Measurements from ENCODE around the gene SUN3.

Gene SUN3
- total RNA-seq: 0 to 0.39 (median 0) reads per million in 3 donors

GRCh38 chr7:48028938-48029337 is at the start of gene SUN3:
Gene SUN3 (minus strand): TSS chr7:48029107. CDS start chr7:48028938, 169 bp downstream.
- no peak within 1 kb of the TSS for H3K27ac ChIP-seq (ENCODE audit: insufficient read depth, low read length, poor library complexity, severe bottlenecking)
- H3K9me3 ChIP-seq (ENCODE audit: control insufficient read depth, low read length): no peaks in the 10 kb centered on the region
- no peak for DNase-seq
- no peak within 1 kb of the TSS for H3K4me3 ChIP-seq (ENCODE audit: insufficient read depth, low read depth, low read length, poor library complexity, severe bottlenecking)
- no peaks in the 10 kb centered on the region for H3K27me3 ChIP-seq (replicated peaks; ENCODE audit: control insufficient read depth, insufficient read depth, low read length, poor library complexity, severe bottlenecking)
- H3K4me1 ChIP-seq (ENCODE audit: control insufficient read depth, insufficient read depth, low read length, poor library complexity, severe bottlenecking): no peaks in the 10 kb centered on the region
- H3K36me3 ChIP-seq (ENCODE audit: control insufficient read depth, insufficient read depth, low read length): no peaks in the 10 kb centered on the region

- Histone ChIP-seq H3K4me3 (ENCODE audit: insufficient read depth, low read depth, low read length, poor library complexity, severe bottlenecking) (no peak overlapping the region), H3K27me3 (replicated peaks; ENCODE audit: control insufficient read depth, insufficient read depth, low read length, poor library complexity, severe bottlenecking) (no peaks in the 10 kb centered on the region), H3K36me3 (ENCODE audit: control insufficient read depth, insufficient read depth, low read length) (no peaks in the 10 kb centered on the region), H3K4me1 (ENCODE audit: control insufficient read depth, insufficient read depth, low read length, poor library complexity, severe bottlenecking) (peaks cover 4% of the 10 kb centered on the region), H3K9me3 (ENCODE audit: control insufficient read depth, low read length) (no peaks in the 10 kb centered on the region), H3K27ac (ENCODE audit: insufficient read depth, low read length, poor library complexity, severe bottlenecking) (no peak overlapping the region)
- no peak for DNase-seq
Observed at GRCh38 chr7:48078470-48078869, 49.6 kb upstream of the SUN3 start.

GRCh38 chr7:48077423-48077822 is 48.5 kb upstream of the SUN3 start:
- no peaks in the 10 kb centered on the region for H3K4me1 ChIP-seq (ENCODE audit: control insufficient read depth, insufficient read depth, low read length, poor library complexity, severe bottlenecking)

GRCh38 chr7:48074204-48074654 is 45.3 kb upstream of the SUN3 start:
- Histone ChIP-seq H3K4me3 (ENCODE audit: insufficient read depth, low read depth, low read length, poor library complexity, severe bottlenecking) (no peak overlapping the region), H3K9me3 (ENCODE audit: control insufficient read depth, low read length) (peaks cover 6% of the 10 kb centered on the region), H3K4me1 (ENCODE audit: control insufficient read depth, insufficient read depth, low read length, poor library complexity, severe bottlenecking) (no peaks in the 10 kb centered on the region), H3K27me3 (replicated peaks; ENCODE audit: control insufficient read depth, insufficient read depth, low read length, poor library complexity, severe bottlenecking) (no peaks in the 10 kb centered on the region), H3K36me3 (ENCODE audit: control insufficient read depth, insufficient read depth, low read length) (no peaks in the 10 kb centered on the region), H3K27ac (ENCODE audit: insufficient read depth, low read length, poor library complexity, severe bottlenecking) (no peak overlapping the region)
- no peak for DNase-seq

More at GRCh38 chr7:48077423-48077822, 48.5 kb upstream of the SUN3 start:
- no peak overlapping the region for H3K4me3 ChIP-seq (ENCODE audit: insufficient read depth, low read depth, low read length, poor library complexity, severe bottlenecking)
- H3K27ac ChIP-seq (ENCODE audit: insufficient read depth, low read length, poor library complexity, severe bottlenecking): no peak overlapping the region
- H3K36me3 ChIP-seq (ENCODE audit: control insufficient read depth, insufficient read depth, low read length): no peaks in the 10 kb centered on the region
- peaks cover under 1% of the 10 kb centered on the region for H3K9me3 ChIP-seq (ENCODE audit: control insufficient read depth, low read length)
- no peak for DNase-seq
- no peaks in the 10 kb centered on the region for H3K27me3 ChIP-seq (replicated peaks; ENCODE audit: control insufficient read depth, insufficient read depth, low read length, poor library complexity, severe bottlenecking)

- Histone ChIP-seq H3K4me1 (ENCODE audit: control insufficient read depth, insufficient read depth, low read length, poor library complexity, severe bottlenecking) (no peaks in the 10 kb centered on the region), H3K36me3 (ENCODE audit: control insufficient read depth, insufficient read depth, low read length) (no peaks in the 10 kb centered on the region), H3K9me3 (ENCODE audit: control insufficient read depth, low read length) (peaks cover 6% of the 10 kb centered on the region), H3K27ac (ENCODE audit: insufficient read depth, low read length, poor library complexity, severe bottlenecking) (no peak overlapping the region), H3K27me3 (replicated peaks; ENCODE audit: control insufficient read depth, insufficient read depth, low read length, poor library complexity, severe bottlenecking) (no peaks in the 10 kb centered on the region), H3K4me3 (ENCODE audit: insufficient read depth, low read depth, low read length, poor library complexity, severe bottlenecking) (no peak overlapping the region)
- DNase-seq: no peak
Observed at GRCh38 chr7:48067475-48067874, 38.6 kb upstream of the SUN3 start.

- H3K9me3 ChIP-seq (ENCODE audit: control insufficient read depth, low read length): no peaks in the 10 kb centered on the region
- H3K27me3 ChIP-seq (replicated peaks; ENCODE audit: control insufficient read depth, insufficient read depth, low read length, poor library complexity, severe bottlenecking): no peaks in the 10 kb centered on the region
- no peak for DNase-seq
- no peak overlapping the region for H3K27ac ChIP-seq (ENCODE audit: insufficient read depth, low read length, poor library complexity, severe bottlenecking)
- no peaks in the 10 kb centered on the region for H3K4me1 ChIP-seq (ENCODE audit: control insufficient read depth, insufficient read depth, low read length, poor library complexity, severe bottlenecking)
- no peaks in the 10 kb centered on the region for H3K36me3 ChIP-seq (ENCODE audit: control insufficient read depth, insufficient read depth, low read length)
- H3K4me3 ChIP-seq (ENCODE audit: insufficient read depth, low read depth, low read length, poor library complexity, severe bottlenecking): no peak overlapping the region
Observed at GRCh38 chr7:48063985-48064384, 35.1 kb upstream of the SUN3 start.

- Histone ChIP-seq H3K4me3 (ENCODE audit: insufficient read depth, low read depth, low read length, poor library complexity, severe bottlenecking) (no peak overlapping the region), H3K27ac (ENCODE audit: insufficient read depth, low read length, poor library complexity, severe bottlenecking) (no peak overlapping the region), H3K27me3 (replicated peaks; ENCODE audit: control insufficient read depth, insufficient read depth, low read length, poor library complexity, severe bottlenecking) (no peaks in the 10 kb centered on the region), H3K9me3 (ENCODE audit: control insufficient read depth, low read length) (no peaks in the 10 kb centered on the region), H3K4me1 (ENCODE audit: control insufficient read depth, insufficient read depth, low read length, poor library complexity, severe bottlenecking) (no peaks in the 10 kb centered on the region), H3K36me3 (ENCODE audit: control insufficient read depth, insufficient read depth, low read length) (no peaks in the 10 kb centered on the region)
- no peak for DNase-seq
Observed at GRCh38 chr7:48059706-48060105, 30.8 kb upstream of the SUN3 start.

GRCh38 chr7:48058990-48059389 is 30.1 kb upstream of the SUN3 start:
- Histone ChIP-seq H3K9me3 (ENCODE audit: control insufficient read depth, low read length) (no peaks in the 10 kb centered on the region), H3K27me3 (replicated peaks; ENCODE audit: control insufficient read depth, insufficient read depth, low read length, poor library complexity, severe bottlenecking) (no peaks in the 10 kb centered on the region), H3K4me3 (ENCODE audit: insufficient read depth, low read depth, low read length, poor library complexity, severe bottlenecking) (no peak overlapping the region), H3K27ac (ENCODE audit: insufficient read depth, low read length, poor library complexity, severe bottlenecking) (no peak overlapping the region), H3K4me1 (ENCODE audit: control insufficient read depth, insufficient read depth, low read length, poor library complexity, severe bottlenecking) (no peaks in the 10 kb centered on the region), H3K36me3 (ENCODE audit: control insufficient read depth, insufficient read depth, low read length) (no peaks in the 10 kb centered on the region)
- DNase-seq: no peak

- DNase-seq: no peak
- Histone ChIP-seq H3K36me3 (ENCODE audit: control insufficient read depth, insufficient read depth, low read length) (no peaks in the 10 kb centered on the region), H3K4me1 (ENCODE audit: control insufficient read depth, insufficient read depth, low read length, poor library complexity, severe bottlenecking) (no peaks in the 10 kb centered on the region), H3K4me3 (ENCODE audit: insufficient read depth, low read depth, low read length, poor library complexity, severe bottlenecking) (no peak overlapping the region), H3K27ac (ENCODE audit: insufficient read depth, low read length, poor library complexity, severe bottlenecking) (no peak overlapping the region), H3K27me3 (replicated peaks; ENCODE audit: control insufficient read depth, insufficient read depth, low read length, poor library complexity, severe bottlenecking) (no peaks in the 10 kb centered on the region), H3K9me3 (ENCODE audit: control insufficient read depth, low read length) (no peaks in the 10 kb centered on the region)
Observed at GRCh38 chr7:48053736-48054135, 24.8 kb upstream of the SUN3 start.

GRCh38 chr7:48052748-48053147 is 23.8 kb upstream of the SUN3 start:
- no peak overlapping the region for H3K27ac ChIP-seq (ENCODE audit: insufficient read depth, low read length, poor library complexity, severe bottlenecking)
- H3K4me1 ChIP-seq (ENCODE audit: control insufficient read depth, insufficient read depth, low read length, poor library complexity, severe bottlenecking): no peaks in the 10 kb centered on the region
- H3K4me3 ChIP-seq (ENCODE audit: insufficient read depth, low read depth, low read length, poor library complexity, severe bottlenecking): no peak overlapping the region
- H3K27me3 ChIP-seq (replicated peaks; ENCODE audit: control insufficient read depth, insufficient read depth, low read length, poor library complexity, severe bottlenecking): no peaks in the 10 kb centered on the region
- no peak for DNase-seq
- no peaks in the 10 kb centered on the region for H3K36me3 ChIP-seq (ENCODE audit: control insufficient read depth, insufficient read depth, low read length)
- no peaks in the 10 kb centered on the region for H3K9me3 ChIP-seq (ENCODE audit: control insufficient read depth, low read length)

GRCh38 chr7:48049850-48050249 is 20.9 kb upstream of the SUN3 start:
- no peaks in the 10 kb centered on the region for H3K27me3 ChIP-seq (replicated peaks; ENCODE audit: control insufficient read depth, insufficient read depth, low read length, poor library complexity, severe bottlenecking)
- H3K4me3 ChIP-seq (ENCODE audit: insufficient read depth, low read depth, low read length, poor library complexity, severe bottlenecking): no peak overlapping the region
- no peaks in the 10 kb centered on the region for H3K9me3 ChIP-seq (ENCODE audit: control insufficient read depth, low read length)
- H3K36me3 ChIP-seq (ENCODE audit: control insufficient read depth, insufficient read depth, low read length): no peaks in the 10 kb centered on the region
- no peak for DNase-seq
- no peak overlapping the region for H3K27ac ChIP-seq (ENCODE audit: insufficient read depth, low read length, poor library complexity, severe bottlenecking)
- H3K4me1 ChIP-seq (ENCODE audit: control insufficient read depth, insufficient read depth, low read length, poor library complexity, severe bottlenecking): no peaks in the 10 kb centered on the region
